Gastrocnemius medialis (tissue), 4 donors: ENCODE results near the gene DHFR. TPM values are rescaled to one million over a fixed set of nuclear protein-coding genes. Genes with fewer than 3 reads are reported as not detected.
"Not testable (repeated sequence)": the region's sequence is repeated elsewhere in the genome, so short reads cannot be mapped to it uniquely, and the experiment has no call there.

Source experiments
- ATAC-seq, 2 donors: fragments of 150-250 bp; one replicate each; pipeline ENCODE4 v1.9.1; 2016
- DNase-seq, 2 donors: peaks; one replicate each; pipeline ENCODE4 v3.0.0-alpha.2; 2019
- H3K27ac ChIP-seq, 4 donors: fragments of 200-600 bp; sonication (generic); 1 replicate in 1 of 4; 2 replicates in 3 of 4; pipeline ENCODE4 v1.5.1; 2016 to 2018; ENCODE audit warnings: mild to moderate bottlenecking in 2 of 4, moderate library complexity in 1 of 4
- H3K27me3 ChIP-seq, 3 donors: fragments of 200-600 bp; sonication (generic) in 2 of 3; 1 replicate in 1 of 3; 2 replicates in 2 of 3; pipeline versions ENCODE4 v1.5.1 to v1.6.0; 2016 to 2019; ENCODE audit warnings: mild to moderate bottlenecking in 1 of 3, moderate library complexity in 1 of 3
- H3K36me3 ChIP-seq, 2 donors: fragments of 200-600 bp; sonication (generic) in 1 of 2; one replicate each; pipeline ENCODE4 v1.5.1; 2017 to 2018
- H3K4me1 ChIP-seq, 2 donors: fragments of 200-600 bp; sonication (generic) in 1 of 2; one replicate each; pipeline ENCODE4 v1.5.1; 2016 to 2017; ENCODE audit warnings: mild to moderate bottlenecking in 2 of 2
- H3K4me3 ChIP-seq, 4 donors: fragments of 200-600 bp; sonication (generic) in 3 of 4; 1 replicate in 1 of 4; 2 replicates in 3 of 4; pipeline ENCODE4 v1.5.1; 2016 to 2019; ENCODE audit warnings: mild to moderate bottlenecking in 2 of 4
- H3K9me3 ChIP-seq, 3 donors: fragments of 200-600 bp; sonication (generic) in 2 of 3; 1 replicate in 1 of 3; 2 replicates in 2 of 3; pipeline ENCODE4 v1.5.1; 2016 to 2019
- POLR2A ChIP-seq, 2 donors: fragments of 450-650 bp; IDR thresholded peaks; one replicate each; pipeline ENCODE4 v1.6.1; 2017; ENCODE audit warnings: antibody characterized with exemption in 2 of 2, mild to moderate bottlenecking in 2 of 2, moderate library complexity in 2 of 2
- in situ Hi-C, 4 donors: fragments of 200-750 bp; cut with MboI; loops; one replicate each; pipeline versions ENCODE4 v1.15.0 to v1.8.0; 2017; ENCODE audit warnings: low sequenced_read_pairs in 4 of 4
- intact Hi-C: fragments of 100-400 bp; cut with DNase I; formaldehyde crosslinking; loops from one replicate; pipeline ENCODE4 v1.15.1; 2023; ENCODE audit warnings: low total_unique reads
- total RNA-seq, 4 donors: library from RNA; depleted of rRNA; stranded (reverse); fragments of >200 nt; gene quantifications; one replicate each; pipeline versions ENCODE4 v1.1.0 to v1.2.3, GENCODE V29; 2016
- TF ChIP-seq, protein P1 (sequence below), 5 experiments: fragments of 450-650 bp in 3 of 5; fragments of 200-600 bp in 2 of 5; sonication (generic) in 2 of 5; IDR thresholded peaks in 4 of 5; conservative IDR thresholded peaks in 1 of 5; 1 replicate in 4 of 5; 2 replicates in 1 of 5; pipeline ENCODE4 v1.5.1; 2016 to 2019; ENCODE audit warnings: antibody characterized with exemption in 5 of 5, mild to moderate bottlenecking in 3 of 5, moderate library complexity in 3 of 5

DHFR gene
- total RNA-seq, 4 donors from 2014 or later, result 2.2 to 5.3 (median 3.7) TPM

GRCh38 chr5:80584770-80585169 is 70.0 kb downstream of the DHFR start:
- DNase-seq (no peak), ATAC-seq (no peak)
- Histone ChIP-seq H3K9me3 (no peaks in the 10 kb centered on the region), H3K4me1 (no peaks in the 10 kb centered on the region), H3K27ac (no peak overlapping the region), H3K27me3 (no peaks in the 10 kb centered on the region), H3K4me3 (no peak overlapping the region), H3K36me3 (no peaks in the 10 kb centered on the region)
- in situ Hi-C loops (no loop called here), intact Hi-C loops (no loop called here)
- TF ChIP-seq, protein P1, sequence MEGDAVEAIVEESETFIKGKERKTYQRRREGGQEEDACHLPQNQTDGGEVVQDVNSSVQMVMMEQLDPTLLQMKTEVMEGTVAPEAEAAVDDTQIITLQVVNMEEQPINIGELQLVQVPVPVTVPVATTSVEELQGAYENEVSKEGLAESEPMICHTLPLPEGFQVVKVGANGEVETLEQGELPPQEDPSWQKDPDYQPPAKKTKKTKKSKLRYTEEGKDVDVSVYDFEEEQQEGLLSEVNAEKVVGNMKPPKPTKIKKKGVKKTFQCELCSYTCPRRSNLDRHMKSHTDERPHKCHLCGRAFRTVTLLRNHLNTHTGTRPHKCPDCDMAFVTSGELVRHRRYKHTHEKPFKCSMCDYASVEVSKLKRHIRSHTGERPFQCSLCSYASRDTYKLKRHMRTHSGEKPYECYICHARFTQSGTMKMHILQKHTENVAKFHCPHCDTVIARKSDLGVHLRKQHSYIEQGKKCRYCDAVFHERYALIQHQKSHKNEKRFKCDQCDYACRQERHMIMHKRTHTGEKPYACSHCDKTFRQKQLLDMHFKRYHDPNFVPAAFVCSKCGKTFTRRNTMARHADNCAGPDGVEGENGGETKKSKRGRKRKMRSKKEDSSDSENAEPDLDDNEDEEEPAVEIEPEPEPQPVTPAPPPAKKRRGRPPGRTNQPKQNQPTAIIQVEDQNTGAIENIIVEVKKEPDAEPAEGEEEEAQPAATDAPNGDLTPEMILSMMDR (IDR thresholded peaks at IDR 0.05 in 4 of 5, conservative IDR thresholded peaks at IDR 0.05 in 1 of 5), result no peak
- no peak for TF ChIP-seq POLR2A (IDR thresholded peaks at IDR 0.05)

DNA sequence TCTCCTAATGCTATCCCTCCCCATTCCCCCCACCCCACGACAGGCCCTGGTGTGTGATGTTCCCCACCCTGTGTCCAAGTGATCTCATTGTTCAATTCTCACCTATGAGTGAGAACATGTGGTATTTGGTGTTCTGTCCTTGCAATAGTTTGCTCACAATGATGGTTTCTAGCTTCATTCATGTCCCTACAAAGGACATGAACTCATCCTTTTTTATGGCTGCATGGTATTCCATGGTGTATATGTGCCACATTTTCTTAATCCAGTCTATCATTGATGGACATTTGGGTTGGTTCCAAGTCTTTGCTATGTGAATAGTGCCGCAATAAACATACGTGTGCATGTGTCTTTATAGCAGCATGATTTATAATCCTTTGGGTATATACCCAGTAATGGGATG is 74.5 kb downstream of the DHFR start:
- H3K36me3 ChIP-seq, intact Hi-C loops, H3K27me3 ChIP-seq, H3K4me1 ChIP-seq, H3K4me3 ChIP-seq, H3K27ac ChIP-seq, ATAC-seq, DNase-seq, H3K9me3 ChIP-seq, in situ Hi-C loops: not testable (repeated sequence)

- no peak overlapping the region for H3K4me3 ChIP-seq
- in situ Hi-C loops, result no loop called here
- H3K36me3 ChIP-seq, result no peaks in the 10 kb centered on the region
- TF ChIP-seq POLR2A (IDR thresholded peaks at IDR 0.05), result no peak
- TF ChIP-seq, protein P1 (IDR thresholded peaks at IDR 0.05 in 4 of 5, conservative IDR thresholded peaks at IDR 0.05 in 1 of 5), result no peak
- H3K9me3 ChIP-seq, result no peaks in the 10 kb centered on the region
- ATAC-seq, result no peak
- no peak overlapping the region for H3K27ac ChIP-seq
- peaks cover 0 to 2% (median 0%) of the 10 kb centered on the region in 3 donors for H3K27me3 ChIP-seq
- H3K4me1 ChIP-seq, result no peaks in the 10 kb centered on the region
- intact Hi-C loops, result no loop called here
- DNase-seq, result no peak
These were observed 75.7 kb downstream of the DHFR start for GRCh38 chr5:80579050-80579449.

DNA sequence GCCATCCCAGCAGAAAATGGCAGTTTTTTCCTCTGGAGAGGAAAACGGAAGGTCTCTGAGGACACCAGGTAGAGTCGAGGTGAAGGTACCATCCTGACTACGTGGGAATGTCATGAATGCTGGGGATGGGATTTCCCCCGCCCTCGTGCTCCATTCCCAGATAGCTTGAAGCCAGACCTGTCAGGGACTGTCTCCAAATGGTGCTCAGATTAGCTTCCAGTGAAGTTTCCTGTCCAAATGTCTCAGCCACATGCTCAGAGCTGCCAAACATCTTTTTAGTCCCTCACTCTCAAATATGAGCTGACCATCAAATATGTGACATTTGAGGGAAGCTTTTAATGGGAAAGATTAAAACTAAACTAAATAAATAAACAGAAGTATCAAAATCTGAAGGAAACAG is 77.1 kb downstream of the DHFR start:
- Histone ChIP-seq H3K27me3 (peaks cover 0 to 10% (median 3%) of the 10 kb centered on the region in 3 donors), H3K9me3 (no peaks in the 10 kb centered on the region), H3K27ac (no peak overlapping the region), H3K4me1 (no peaks in the 10 kb centered on the region), H3K4me3 (no peak overlapping the region), H3K36me3 (no peaks in the 10 kb centered on the region)
- ATAC-seq, result no peak
- intact Hi-C loops, result no loop called here
- in situ Hi-C loops, result no loop called here
- no peak for TF ChIP-seq POLR2A (IDR thresholded peaks at IDR 0.05)
- TF ChIP-seq, protein P1 (IDR thresholded peaks at IDR 0.05 in 4 of 5, conservative IDR thresholded peaks at IDR 0.05 in 1 of 5), result no peak
- no peak for DNase-seq

GRCh38 chr5:80576383-80576782 is 78.4 kb downstream of the DHFR start:
- DNase-seq, result no peak
- Histone ChIP-seq H3K27me3 (peaks cover 7 to 17% (median 15%) of the 10 kb centered on the region in 3 donors), H3K9me3 (no peaks in the 10 kb centered on the region), H3K27ac (no peak overlapping the region), H3K4me1 (no peaks in the 10 kb centered on the region), H3K4me3 (no peak overlapping the region), H3K36me3 (no peaks in the 10 kb centered on the region)
- no peak for TF ChIP-seq POLR2A (IDR thresholded peaks at IDR 0.05)
- TF ChIP-seq, protein P1 (IDR thresholded peaks at IDR 0.05 in 4 of 5, conservative IDR thresholded peaks at IDR 0.05 in 1 of 5), result no peak
- no peak for ATAC-seq
- intact Hi-C loops (no loop called here), in situ Hi-C loops (no loop called here)

Other genes with a start within 250 kb of the DHFR start
- 10 to 100 TPM in 3 of 4 donors, 1 to 10 TPM in 1; 9.7 to 19.1 (median 12.4) TPM for gene ZFYVE16, start 246.9 kb downstream of the DHFR start, total RNA-seq
- gene FAM151B, start 166.9 kb downstream of the DHFR start, total RNA-seq, result 1 to 10 TPM in 2 of 4 donors, under 1 TPM in 2; 0.18 to 1.6 (median 1.1) TPM
- gene ANKRD34B, start 84.7 kb downstream of the DHFR start, total RNA-seq, result not detected
- gene MSH3, start 331 bp downstream of the DHFR start, total RNA-seq, result 10 to 100 TPM in 1 of 4 donors, 1 to 10 TPM in 3; 5.8 to 10.4 (median 7.2) TPM